Stimulated activated CD8-positive, alpha-beta memory T cell treated with anti-CD3 and anti-CD28 coated beads, Interleukin-2, amount 100 ng/mL, for 48 hours (primary cell): ENCODE data around the gene NREP.

Source experiments
- DNase-seq, 2 donors: peaks; one replicate each; pipeline ENCODE4 v3.0.0-alpha.2; 2020; ENCODE audit warnings: low read depth in 2 of 2

The NREP gene

GRCh38 chr5:111697881-111698757 is 58.9 kb downstream of the NREP start:
- no peak for DNase-seq

- DNase-seq, result no peak
Observed at GRCh38 chr5:111697215-111697614, 59.8 kb downstream of the NREP start.

GRCh38 chr5:111695991-111696390 is 61.0 kb downstream of the NREP start:
- no peak for DNase-seq

GRCh38 chr5:111694133-111694532 is 62.9 kb downstream of the NREP start:
- DNase-seq, result no peak

GRCh38 chr5:111691914-111692313 is 65.1 kb downstream of the NREP start:
- DNase-seq, result no peak

DNA sequence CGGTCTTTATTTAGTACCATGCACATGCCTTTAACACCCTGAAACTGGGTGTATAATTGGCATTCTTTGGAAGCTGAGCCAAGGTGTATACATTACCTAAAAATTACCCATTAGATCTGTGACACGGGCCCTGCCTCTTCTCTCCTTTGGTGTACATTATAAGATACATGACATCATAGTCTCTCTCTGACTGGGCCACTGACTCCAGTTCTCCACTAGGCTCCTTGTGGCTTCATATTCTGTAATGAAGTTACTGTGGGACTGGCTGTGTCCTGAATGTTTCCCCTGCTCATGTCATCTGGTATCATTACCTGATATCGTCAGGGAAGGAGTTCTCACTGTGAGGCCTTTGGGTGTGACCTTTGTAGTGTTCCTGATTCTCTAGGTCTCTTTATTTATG is 65.5 kb downstream of the NREP start:
- DNase-seq, result no peak

DNA sequence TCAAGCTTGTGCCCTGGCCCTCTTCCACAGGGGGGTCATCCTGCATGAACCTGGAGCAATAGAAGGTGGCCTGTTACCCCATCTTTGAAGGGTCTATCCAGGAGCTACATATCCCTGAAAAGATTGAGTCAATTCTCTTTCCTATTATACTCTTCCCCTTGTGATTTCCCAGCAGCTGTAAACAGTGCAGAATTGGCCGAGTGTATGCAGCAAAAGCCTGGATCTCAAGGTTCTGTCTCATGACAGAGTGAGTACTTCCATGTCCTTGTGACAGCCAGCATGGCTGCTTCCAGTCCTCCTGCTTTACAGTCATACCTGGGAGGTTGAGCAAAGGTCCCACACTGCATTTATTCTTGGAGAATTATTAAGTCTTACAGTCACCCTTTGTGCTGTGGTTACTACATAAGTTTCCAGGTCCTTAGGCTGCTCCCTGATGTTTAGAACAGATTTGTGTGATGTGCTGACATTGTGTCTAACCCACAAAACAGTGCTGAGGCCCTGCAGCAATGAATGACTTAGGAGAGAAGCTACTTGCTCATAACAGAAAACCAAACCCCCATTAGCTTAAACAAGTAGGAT is 67.5 kb downstream of the NREP start:
- DNase-seq, result no peak

DNA sequence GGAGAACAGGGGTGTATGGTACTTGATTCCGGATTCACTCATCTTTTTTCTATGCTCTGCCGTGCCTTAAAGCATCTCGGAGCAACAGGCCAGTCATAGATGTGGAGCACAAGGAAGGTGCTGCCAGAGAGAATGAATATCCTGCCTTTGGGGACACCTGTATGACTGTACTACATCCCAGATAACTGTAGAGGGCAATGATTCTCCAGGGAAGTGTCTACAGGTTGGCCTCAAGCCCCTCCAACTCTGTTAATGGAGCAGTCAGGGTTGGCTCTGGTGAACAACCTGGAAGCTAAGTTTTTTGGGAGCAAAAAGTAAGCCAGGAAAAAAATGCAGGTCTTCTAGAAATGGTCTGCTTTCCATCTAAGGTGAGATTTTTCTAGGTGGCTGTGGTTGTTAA is 71.0 kb downstream of the NREP start:
- no peak for DNase-seq

GRCh38 chr5:111682641-111683040 is 74.4 kb downstream of the NREP start:
- no peak for DNase-seq

DNA sequence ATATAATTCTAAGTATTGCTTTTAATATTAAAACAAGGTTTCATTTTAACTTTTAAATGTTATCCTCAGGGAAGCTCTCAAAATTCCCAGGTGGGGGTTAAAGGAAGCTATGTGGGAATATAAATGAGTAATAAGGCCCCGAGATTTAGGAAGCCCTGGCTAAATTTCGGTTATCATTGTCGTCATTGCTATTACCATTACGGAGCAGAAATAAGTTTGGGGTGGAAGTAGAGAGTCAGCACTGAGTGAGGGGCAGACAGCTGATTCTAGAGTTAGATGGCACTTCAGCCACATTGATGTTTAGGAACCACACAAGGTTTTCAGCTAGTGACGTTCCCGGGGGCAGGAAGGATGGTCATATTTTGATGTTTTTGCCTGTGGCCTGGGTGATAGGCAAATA is 74.9 kb downstream of the NREP start:
- DNase-seq, result no peak

DNA sequence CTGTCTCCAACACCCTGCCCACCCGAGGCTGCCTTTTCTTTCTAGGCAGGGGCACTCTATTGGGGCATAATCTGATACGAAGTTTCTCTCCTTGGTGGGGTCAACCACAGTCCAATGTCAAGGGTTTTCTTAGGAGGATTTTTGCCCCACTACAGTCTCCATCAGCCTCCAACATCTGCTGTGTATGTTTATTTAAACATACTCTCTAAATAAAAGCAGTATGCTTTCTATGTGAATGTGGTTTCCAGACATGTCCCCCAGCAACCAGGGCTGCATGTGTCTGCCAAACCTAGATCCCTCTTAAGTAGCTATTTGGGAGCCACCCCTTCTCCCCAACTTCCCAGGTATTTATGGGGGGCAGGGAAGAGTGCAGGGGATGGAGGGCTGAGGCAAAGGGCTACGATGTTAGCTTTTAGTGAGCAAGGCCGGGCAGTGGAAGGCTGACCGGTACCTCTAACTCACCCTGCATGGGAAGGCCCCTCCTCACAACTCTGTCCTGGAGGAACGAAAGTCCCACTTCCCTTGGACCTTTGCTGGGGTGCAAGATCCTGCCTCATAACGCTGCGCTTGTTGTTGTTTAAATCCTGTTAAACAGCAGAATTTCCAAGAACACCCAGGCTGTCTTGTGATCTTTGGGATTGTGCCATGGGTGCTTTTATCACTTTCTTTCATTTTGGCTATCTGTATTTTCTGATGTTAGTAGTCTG is 75.4 kb downstream of the NREP start:
- no peak for DNase-seq

DNA sequence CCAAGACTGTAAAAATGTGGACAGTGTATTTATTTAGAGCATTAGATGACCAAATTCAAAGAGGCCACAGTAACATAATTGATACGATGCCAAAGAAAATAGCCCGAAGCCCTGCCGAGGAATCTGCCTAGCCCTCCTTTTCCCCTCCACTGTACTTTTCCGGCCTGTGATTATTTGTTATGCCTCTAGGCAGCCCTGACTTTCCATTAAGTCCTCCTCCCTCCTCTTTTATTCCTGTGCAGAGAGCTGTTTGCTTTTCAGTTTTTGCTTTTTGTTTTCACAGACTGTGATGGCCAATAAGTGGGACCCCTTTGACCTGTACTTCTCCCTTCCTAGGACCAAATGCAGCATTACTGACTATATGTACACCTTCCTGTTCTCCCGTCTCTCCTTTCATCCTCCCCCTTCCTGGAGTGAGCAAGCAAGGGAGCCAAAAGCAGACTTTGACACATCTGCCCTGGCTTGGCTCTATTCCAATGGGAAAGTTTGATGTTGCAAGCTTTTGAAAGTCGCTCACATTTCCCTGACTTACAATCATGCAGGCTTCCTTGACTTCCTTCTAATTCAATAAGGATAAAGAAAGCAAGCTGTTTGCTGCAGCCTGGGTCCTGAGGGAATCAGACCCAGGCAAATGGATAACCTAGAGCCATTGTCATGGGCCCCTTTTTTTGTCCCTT is 76.1 kb downstream of the NREP start:
- no peak for DNase-seq

- DNase-seq, result no peak
Observed at GRCh38 chr5:111679611-111680010, 77.4 kb downstream of the NREP start.
